GM19463 (cell line): ENCODE data around the gene NIPAL4.
"Not testable (repeated sequence)": the region's sequence is repeated elsewhere in the genome, so short reads cannot be mapped to it uniquely, and the experiment has no call there.

ENCODE experiments used
- ATAC-seq: cut with Tn5 transposase; IDR thresholded peaks from one replicate; pipeline ENCODE4 v1.9.1; 2021; ENCODE audit warnings: mild to moderate bottlenecking, moderate library complexity; ENCODE audit not compliant: unreplicated experiment

Gene NIPAL4

GRCh38 chr5:157463081-157463480, 3.1 kb downstream of the NIPAL4 start:
- ATAC-seq = no peak

DNA sequence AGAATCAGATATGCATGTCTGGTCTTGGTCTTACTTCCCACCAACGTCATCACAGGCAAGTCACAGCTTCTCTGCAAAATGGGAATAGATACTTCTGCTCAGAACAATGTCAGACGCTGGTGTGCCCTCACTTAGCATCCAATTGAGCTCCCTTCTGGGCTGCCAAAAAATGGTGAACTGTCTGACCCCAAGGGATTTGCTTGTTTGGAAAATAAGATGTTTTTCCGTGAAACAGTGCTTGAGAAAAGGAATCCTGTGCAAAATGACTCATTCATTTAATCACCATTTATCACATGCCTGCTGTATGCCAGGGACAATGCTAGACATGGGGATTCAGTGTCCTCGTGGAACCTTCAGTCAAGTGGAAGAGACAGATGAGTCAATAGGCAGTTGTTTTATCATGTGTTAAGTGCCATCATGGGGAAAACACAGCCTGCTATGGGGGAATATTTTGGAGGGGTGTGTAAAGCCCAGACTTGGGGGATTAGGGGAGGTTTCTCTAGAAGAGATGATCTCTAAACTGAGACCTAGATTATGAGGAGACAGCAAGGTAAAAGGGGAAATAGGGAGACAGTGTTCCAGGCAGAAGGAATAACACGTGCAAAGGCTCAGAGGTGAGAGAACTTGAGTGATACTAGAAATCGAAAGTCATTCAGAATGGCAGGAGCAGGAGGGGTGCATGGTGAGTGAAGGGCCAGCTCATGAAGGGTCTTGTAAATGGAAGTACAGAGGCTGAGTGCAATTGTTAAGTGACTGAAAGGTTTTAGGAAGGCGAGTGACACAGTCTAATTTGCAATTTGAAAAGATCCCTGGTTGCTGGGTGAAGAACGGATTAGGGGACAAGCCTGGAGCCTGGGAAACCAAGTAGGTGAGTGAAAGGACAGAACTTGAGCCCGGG, 3.9 kb downstream of the NIPAL4 start:
- no peak for ATAC-seq

DNA sequence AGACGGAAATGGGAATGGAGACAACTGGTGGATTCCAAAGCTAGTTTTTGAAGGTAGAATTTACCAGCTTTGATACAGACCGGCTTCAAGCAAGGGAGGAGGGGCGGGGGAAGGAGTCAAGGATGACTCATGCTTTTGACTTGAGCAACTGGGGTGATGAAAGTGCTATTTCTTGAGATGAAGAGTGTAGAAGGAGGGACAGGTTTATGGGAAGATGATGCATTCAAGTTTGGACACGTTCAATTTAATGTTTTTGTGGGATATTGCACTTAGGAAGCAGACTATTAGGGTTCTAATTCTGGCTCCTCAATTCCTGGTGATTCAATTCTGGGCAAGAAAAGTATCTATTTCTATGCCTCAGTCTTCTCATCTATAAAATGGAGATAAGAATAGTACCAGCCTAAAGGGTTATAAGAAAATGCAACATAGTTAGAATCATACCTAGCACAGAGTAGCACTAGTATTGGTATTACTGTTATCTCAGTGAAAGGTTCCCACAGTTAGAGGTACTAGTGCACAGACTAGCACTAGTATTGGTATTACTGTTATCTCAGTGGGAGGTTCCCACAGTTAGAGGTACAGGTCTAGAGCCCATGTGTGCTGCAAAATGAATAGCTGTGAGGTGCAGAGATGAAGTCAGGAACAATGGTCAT, 4.6 kb downstream of the NIPAL4 start:
- peak; percentile 83 for ATAC-seq

GRCh38 chr5:157468293-157468965, 8.4 kb downstream of the NIPAL4 start:
- no peak for ATAC-seq

DNA sequence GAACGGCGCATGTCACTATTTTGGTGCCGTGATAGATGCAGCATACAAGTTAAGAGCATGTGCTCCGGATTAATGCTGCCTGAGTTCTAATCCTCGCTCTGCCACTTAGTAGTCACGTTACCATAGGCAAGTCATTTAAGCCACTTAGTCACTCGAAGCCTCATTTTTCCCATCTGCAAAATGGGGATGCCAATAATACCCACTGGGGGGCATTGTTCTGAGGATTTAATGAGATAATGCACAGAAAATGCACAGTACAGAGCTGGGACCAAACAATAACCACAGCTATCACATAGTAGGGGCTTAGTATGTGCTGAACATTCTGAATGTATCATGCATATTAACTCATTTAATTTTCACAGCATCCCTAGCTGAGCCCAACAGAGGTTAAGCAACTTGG, 9.1 kb downstream of the NIPAL4 start:
- ATAC-seq = no peak

- ATAC-seq = no peak
Observed at GRCh38 chr5:157469687-157470086, 9.7 kb downstream of the NIPAL4 start.

DNA sequence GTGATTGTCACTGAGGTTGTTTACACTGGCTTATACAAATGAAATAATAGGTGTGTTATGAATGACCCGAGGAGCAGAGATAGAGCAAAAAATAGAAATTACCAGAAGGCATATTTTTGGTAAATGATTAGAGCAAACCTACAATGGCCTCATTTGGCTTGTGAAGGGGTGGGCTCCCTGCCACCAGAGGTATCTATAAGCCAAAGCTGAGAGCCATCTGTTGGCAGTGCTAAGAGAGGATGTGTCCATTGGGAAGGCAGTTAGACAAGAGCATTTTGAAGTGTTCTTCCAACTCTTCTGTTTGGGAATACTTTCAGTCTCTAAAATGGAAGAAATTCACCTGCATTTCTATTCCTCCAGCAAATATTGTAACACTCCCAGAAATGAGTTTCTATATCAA, 10.6 kb downstream of the NIPAL4 start:
- no peak for ATAC-seq

GRCh38 chr5:157471709-157472108, 11.7 kb downstream of the NIPAL4 start:
- ATAC-seq = no peak

- ATAC-seq = no peak
Observed at GRCh38 chr5:157473383-157474320, 13.6 kb downstream of the NIPAL4 start.

GRCh38 chr5:157475432-157475831, 15.4 kb downstream of the NIPAL4 start:
- no peak for ATAC-seq

GRCh38 chr5:157476702-157477408, 16.8 kb downstream of the NIPAL4 start:
- ATAC-seq = no peak

GRCh38 chr5:157477814-157478494, 17.9 kb downstream of the NIPAL4 start:
- ATAC-seq = no peak

DNA sequence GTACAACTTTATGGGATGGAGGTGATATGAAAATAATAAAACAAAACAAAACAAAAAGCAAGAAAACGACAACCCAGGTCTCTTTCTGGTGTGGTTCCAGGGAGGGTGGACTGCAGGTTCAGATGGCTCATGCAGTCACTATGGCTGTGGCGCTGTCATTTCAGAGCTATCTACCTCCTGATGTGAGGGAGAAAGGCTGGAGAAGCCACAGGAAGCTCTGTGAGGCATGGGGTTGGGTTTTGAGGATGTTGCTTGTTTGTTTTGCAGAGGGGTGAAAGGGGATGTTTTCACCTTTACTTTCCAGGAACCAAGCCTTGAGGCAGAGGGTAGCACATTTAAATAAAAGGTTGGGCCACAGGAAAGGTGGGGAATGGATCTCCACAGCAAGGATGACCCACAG, 18.7 kb downstream of the NIPAL4 start:
- ATAC-seq = no peak

- ATAC-seq = no peak
Observed at GRCh38 chr5:157479166-157479565, 19.2 kb downstream of the NIPAL4 start.

DNA sequence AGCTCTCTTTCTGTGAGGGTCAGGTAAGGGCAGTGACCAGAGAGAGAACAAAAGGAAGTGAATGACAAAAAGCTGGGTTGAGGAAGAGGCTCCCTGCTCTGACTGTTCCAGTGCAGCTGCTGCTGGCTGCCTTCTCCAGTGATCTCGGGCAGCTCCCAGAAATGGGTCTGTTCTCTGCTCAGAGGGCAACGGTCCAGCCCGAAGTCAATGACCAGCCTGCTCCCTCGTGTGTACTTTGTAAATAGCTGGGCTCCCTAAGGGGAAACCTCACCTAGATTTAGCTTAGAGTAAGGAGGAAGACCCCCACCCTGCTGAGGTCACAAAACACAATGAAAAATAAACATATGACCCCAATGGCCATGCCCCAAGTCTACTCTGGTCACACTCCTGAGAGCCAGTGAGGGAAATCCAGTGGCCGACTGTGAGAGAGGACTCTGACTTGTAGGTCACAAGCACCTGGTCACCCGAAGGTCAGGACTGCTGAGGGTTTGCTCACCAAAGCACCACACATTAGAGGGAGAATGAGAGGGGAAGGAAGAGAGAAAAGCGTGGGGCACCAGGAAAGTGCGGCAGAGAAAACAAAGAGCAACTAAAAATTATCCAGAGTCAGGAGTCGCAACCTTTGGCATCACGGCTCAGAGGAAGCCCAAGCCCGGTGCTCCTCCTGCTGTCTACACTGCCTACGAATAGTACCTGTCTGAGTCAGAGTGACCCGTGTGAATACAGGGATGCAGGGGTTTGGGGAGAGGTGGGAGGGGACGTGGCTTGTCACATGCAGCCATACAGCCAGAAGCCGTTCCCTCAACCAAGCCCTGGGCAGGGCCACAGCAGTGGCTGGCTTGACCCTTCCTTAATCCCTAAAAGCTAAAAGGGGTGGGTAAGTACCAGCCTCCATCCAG, 19.8 kb downstream of the NIPAL4 start:
- ATAC-seq = no peak

GRCh38 chr5:157481265-157481664, 21.3 kb downstream of the NIPAL4 start:
- ATAC-seq = no peak

- ATAC-seq = no peak
Observed at GRCh38 chr5:157481666-157482065, 21.7 kb downstream of the NIPAL4 start.

DNA sequence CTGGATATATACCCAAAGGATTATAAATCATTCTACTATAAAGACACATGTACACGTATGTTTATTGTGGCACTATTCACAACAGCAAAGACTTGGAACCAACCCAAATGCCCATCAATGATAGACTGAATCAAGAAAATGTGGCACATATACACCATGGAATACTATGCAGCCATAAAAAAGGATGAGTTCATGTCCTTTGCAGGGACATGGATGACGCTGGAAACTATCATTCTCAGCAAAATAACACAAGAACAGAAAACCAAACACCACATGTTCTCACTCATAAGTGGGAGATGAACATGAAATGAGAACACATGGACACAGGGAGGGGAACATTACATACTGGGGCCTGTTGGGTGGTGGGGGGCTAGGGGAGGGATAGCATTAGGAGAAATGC, 22.7 kb downstream of the NIPAL4 start:
- not testable (repeated sequence) for ATAC-seq
